SH-SY5Y (cell line): Measurements from ENCODE around the gene SORCS3.

Experiments
- GATA2 ChIP-seq: IDR thresholded peaks from 2 replicates; pipeline ENCODE4 v1.6.1; 2011; ENCODE audit warnings: mild to moderate bottlenecking, low read depth, low read length
- GATA3 ChIP-seq: IDR thresholded peaks from 2 replicates; pipeline ENCODE4 v1.6.1; 2011; ENCODE audit warnings: low read depth, mild to moderate bottlenecking, low read length, moderate library complexity

SORCS3 gene

DNA sequence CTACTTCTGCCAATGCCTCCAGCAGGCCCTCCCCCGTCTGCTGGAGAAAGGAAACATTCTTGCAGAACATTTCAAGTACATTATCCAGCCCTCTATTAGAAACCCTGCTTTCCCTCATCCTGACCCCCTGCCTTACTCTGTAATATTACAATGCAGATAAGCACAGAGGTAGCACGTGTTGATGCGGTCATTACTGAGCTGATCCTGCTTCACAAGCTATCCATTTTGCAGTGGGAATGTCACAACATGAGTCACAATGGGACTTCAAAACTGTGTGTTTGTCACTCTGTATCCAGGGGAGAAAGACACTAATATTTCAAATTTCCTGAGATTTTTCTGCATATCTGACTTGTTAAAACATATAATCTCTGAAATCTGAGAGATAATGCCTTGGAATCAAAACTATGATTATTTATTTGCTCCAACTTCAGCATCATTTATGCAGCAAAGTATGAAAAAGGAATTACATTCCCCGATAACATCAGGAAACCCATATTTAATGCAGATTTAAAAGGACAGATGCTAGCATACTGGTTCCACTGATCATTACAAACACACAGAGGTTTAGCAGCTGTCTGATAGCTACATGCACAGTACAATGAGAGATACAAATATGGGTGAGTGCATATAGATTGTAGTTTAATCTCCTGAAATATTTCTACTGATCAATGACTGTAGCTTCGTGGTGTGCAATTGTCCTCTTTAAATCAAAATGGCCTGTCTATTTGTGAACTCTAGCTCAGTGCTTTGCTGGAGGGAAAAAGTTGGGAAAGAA lies 239.7 kb downstream of the SORCS3 start:
- TF ChIP-seq GATA2, result no peak; the same call in 1 of the 2 replicates
- TF ChIP-seq GATA3, result peak; percentile 76

DNA sequence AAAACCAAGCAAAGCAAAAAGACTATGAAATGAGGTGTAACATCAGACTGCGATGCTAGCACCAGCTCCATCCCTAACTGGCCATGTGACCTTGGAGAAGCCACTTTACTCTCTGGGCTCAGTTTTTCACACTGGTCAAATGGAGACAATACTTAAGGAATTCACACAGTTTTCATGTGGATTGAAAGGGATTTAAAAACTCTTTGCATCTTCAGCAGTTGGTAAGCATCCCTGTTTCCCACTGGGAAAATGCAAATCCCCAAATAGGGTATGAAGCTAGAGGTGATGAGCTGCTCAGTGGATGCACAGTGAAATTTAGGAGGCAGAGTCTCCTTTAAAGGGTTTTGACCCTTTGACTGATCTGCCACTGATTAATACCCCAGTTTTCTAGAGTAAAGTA lies 240.7 kb downstream of the SORCS3 start:
- no peak for TF ChIP-seq GATA2
- TF ChIP-seq GATA3, result no peak

DNA sequence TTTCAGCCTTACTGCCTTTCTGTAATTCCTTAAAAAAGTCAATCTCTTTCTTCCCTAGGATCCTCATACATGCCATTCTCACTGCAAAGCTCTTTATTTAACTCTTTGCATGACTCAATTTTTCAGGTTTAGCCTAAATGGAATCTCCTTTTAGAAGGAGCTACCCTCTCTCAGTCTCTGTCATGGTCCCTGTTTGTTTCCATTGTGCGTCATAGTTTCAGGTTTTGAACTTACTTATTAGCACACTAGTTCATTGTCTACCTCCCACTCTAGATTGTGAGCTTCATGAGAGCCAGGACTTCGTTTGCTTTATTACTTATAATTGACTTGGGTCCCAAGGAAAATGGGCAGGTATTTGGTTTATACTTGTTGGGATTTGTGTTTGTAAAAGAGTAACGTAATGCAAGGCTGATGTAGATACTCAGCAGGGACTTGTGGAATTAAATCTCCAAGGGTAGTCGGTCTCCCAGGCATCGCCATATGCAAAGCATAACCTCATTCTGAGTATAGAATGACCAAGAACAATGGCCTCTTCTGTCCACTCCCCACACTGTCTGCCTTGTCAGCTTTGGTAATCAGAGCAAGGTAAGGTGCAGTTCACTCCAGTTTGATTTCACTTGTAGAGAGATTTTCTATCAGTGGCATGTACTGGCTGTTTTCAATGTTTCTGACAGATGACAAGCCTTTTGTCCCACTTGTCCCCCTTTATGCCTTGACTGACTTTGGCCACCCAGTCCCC lies 252.0 kb downstream of the SORCS3 start:
- TF ChIP-seq GATA3, result no peak
- no peak for TF ChIP-seq GATA2

DNA sequence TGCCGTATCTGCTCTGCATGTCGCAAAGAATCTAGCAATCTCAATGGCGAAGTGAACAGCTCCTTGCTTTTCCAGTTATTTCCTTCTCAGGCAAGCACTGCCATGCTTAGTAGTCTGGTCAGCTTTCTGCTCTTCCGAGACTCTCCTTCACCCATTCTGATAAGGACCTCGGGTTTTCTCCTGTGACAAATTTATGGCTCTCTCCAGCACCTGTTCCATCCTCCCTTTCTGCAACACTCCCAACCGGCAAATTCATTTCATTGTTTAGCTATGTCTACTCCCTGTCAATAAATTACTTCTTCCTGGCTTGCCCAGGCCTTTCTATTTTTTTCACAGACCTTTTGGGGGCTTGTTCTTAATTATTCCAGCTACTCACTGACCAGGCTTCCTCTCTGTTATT lies 252.6 kb downstream of the SORCS3 start:
- TF ChIP-seq GATA3 (no peak), GATA2 (no peak)

DNA sequence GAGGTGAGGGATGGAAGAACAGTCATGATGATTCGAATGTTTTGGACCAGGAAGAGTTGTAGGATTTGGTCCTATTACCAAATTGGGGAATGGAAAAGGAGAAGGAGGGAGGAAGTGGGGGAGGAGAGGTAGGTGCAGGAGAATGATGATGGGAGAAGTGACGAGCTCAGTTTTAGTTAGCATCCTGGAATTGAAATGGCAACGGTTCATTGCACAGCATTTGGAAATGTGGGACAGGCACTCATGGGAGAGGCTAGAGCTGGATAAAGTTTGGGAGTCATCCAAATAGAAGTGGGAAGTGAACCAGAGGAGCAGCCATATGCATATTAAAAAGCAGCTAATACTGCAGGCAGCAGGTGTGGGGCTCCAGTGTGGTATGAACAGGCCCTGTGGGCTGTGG lies 253.6 kb downstream of the SORCS3 start:
- TF ChIP-seq GATA2, result no peak
- no peak for TF ChIP-seq GATA3

DNA sequence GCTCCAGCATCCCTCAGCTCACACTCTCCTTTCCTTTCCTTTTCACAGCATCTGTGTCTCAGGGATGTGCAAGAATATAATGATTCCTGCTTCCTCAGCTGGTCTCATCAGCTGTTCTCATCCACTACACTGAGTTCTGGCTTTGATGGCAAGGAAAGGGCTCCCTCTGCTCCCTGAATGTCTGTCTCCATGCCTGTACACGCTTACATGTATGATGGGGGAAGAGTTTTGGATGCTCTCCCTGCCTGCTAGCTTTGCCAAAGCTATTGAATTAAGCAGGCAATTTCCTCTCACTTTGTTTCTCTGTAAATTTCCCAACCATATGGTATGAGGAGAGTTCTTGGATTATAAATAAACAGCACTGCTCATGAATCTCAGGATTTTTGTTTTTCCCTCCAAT lies 254.5 kb downstream of the SORCS3 start:
- TF ChIP-seq GATA3, result no peak
- TF ChIP-seq GATA2, result no peak

DNA sequence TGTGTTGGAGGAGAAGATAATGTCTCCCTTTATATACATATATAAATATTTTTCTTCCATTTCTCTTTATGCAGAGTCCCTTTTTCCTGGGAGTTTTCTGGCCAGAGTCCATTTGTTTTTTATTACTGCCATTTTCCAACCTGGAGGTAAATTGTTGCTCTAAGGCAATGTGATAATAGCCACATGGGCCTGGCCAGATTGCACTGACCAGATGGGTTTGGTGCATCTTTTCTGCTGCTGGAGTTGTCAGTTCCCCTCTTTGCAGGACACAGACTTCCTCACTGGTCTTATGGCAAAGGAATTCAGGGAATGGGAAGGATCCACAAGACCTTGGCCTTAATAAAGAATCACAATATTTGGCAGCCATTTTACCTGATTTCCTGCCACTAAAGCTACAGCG lies 254.9 kb downstream of the SORCS3 start:
- no peak for TF ChIP-seq GATA2
- TF ChIP-seq GATA3, result no peak

DNA sequence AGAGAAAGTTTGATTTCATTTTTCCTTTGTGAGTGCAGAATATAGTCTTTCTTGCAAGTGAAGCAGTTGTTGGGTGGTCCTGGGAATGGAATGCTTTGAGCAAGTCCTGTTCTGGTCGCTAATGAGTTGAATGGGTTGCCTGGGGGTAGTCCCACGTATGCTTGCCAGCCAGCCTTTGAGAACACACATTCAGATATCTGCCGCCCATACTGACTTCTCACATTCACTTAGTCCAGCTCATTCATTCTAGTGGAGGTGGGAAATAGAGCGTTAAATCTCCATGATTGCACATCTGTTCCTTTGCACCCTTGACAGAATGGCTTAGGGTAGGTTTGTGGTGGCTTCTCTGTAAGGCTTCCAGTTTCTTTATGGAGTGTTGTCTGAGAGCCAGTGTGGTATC lies 256.6 kb downstream of the SORCS3 start:
- TF ChIP-seq GATA3, result no peak
- no peak for TF ChIP-seq GATA2

DNA sequence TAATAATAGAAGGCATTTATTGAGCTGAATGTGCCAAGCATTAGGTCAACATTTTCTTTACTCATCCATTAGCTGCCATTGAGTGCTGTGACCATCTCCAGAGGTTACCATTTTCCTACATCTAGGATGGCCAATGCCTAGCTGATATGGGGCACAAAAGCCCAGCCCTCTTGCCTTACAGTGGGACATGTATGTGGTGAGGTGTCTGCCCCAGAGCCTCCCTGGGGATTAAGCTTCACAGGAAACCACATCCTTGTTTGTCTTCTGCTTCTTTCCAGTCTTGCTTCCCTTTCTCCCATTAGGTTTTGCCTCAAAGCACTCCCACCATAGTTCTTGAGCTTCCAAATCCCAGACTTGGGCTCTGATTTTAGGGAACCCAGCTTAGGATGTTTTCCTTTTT lies 258.7 kb downstream of the SORCS3 start:
- no peak for TF ChIP-seq GATA2

DNA sequence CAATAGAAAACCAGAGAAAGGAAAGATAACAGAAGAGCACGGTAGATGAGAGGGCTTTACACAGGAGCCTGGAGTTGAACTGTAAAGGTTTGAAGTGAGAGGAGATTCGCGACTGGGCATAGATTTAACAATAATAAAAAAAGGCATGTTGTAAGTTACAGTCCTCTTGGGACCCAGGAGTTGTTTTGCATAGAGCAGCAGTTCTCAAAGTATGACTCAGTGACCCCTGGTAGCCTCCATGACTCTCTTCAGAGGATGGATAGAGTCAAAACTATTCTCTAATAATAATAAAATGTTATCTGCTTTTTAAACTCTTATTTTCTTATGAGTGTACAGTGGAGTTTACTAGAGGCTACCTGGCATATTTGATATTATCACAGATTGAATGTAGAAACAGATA lies 262.3 kb downstream of the SORCS3 start:
- TF ChIP-seq GATA3 (no peak), GATA2 (no peak)

DNA sequence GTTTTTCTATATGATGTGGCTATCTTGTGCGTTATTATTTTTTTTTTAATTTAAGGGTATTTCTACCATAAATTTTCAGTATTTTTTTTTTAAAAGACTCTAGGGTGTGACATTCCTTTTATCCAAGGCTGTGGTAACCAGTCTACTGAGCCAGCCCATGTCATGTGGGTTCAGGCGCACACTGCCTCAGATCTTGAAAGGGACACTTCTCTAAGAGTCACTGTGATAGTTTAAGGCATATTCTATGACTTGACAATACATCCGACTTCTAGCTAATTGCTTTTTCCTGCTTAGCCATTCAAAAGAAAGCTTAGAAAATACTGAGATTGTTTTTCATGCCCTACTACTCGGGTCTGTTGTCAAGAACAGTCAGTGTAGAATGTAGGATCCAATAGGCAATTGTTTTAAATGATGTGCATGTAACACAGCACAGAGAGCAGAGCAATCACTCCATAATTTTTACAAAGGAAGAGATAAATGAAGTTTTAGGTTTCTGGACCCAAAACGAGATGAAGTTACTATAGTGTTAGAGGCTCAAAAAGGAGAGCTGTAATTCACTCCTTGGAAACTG lies 263.7 kb downstream of the SORCS3 start:
- TF ChIP-seq GATA2 (no peak), GATA3 (no peak)

DNA sequence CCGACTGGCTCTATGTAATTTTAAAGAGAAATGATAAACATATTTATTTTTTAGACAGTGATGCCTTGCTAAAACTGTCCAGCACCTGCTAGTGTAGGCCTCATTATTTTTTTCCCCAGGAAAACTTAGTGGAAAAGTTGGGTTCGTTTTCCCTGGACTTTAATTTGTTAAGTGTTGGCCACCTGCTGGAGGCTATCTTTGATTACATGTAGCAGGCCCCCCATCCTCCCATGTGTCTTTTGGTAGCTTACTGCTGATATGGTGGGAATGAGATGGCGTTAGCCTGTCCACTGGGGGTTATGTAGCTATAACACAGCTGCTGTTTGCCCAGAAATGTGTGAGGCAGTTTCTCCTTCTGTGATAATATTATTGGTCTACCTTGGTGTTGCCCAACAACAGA lies 265.0 kb downstream of the SORCS3 start:
- no peak for TF ChIP-seq GATA3
- TF ChIP-seq GATA2, result no peak

DNA sequence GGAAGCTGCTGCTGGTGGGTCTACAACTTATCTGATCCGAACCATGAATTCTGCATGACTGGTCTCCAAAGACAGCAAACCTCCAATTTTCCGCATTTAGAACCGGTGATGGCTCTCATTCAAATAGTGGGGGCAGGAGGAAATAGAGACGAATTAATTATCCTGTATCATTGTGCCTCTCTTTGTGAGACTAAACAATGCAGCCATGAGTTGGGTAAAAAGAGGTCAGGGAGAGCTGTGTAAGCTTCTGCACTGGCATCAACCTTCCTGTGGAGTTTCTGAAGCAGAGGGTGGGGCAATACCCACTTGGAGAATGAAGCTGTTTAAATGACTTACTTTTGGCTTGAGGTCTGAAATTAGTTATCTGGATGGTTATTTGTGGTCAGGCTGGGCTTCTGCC lies 266.4 kb downstream of the SORCS3 start:
- TF ChIP-seq GATA2 (no peak), GATA3 (no peak)

DNA sequence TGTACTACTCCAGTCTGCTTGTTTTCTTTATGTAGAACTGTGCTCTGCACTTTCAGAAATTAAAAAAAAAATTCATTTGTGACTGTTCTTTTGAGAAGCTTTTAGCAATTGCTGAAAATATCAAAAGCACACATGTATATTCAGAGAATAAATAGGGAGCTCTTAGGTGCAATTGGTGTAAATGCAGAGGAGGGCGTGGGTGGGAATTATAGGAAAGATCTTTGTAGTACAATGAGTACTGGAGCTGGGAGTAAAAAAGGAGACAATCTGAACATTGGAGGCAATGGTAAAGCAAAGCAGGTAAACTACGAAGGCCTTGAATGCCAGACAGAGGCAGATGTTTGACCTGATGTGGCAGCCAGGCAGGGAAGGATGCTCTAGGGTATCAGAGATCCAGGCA lies 267.5 kb downstream of the SORCS3 start:
- TF ChIP-seq GATA3, result no peak

DNA sequence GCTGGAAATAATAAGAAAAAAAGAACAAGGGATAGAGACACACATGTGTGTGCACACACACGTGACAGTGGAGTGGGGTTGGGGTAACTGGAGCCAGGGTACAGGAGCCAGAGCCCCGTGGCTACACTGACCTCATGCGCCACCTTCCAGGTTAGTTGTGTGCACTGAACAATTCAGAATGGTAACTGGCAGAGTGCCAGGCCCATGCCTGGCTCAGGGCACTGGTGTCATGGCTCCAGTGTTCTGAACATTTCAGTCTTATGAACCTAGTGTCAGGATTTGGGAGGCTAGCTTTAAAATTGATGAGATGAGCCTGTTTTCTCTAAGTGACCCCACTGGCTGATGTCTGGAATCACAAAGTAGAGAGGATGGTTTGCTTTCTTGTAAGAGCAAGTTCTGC lies 269.6 kb downstream of the SORCS3 start:
- TF ChIP-seq GATA3 (no peak), GATA2 (no peak)
